HT-29 (cell line): ENCODE data around the gene DBX2. TPM values are rescaled to one million over a fixed set of nuclear protein-coding genes. Genes with fewer than 3 reads are reported as not detected.
"Not testable (repeated sequence)": the region's sequence is repeated elsewhere in the genome, so short reads cannot be mapped to it uniquely, and the experiment has no call there.

ENCODE experiments used
- DNase-seq: peaks from one replicate; pipeline ENCODE4 v3.0.0-alpha.2; 2015; ENCODE audit warnings: low spot score
- total RNA-seq: library from RNA; depleted of rRNA; stranded (reverse); fragments of >200 nt; shearing (Covaris generic); gene quantifications from 2 replicates; pipeline ENCODE4 v1.2.3, GENCODE V29; 2014; rRNA removed

Gene DBX2
- total RNA-seq, 1 experiment from 2014 or later, result not detected

DNA sequence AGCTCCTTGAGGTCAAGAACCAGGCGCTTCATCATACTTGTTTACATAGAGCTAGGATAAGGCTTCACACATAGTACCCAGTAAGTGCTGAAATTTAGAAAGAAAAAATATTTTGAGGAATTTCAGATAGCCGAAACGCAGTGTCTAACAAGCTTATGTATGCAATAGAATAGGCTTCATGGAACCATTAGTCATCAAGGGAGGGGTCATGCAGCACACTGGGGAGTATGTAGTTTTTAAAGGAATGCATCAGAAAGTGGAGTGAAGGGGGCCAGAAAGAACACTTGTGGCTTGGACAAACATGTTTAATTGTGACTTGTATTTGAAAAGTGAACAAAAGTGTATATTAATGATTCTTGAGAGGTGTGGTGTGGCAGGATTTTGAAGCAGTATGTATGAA, 38.1 kb downstream of the DBX2 start:
- DNase-seq, result no peak

DNA sequence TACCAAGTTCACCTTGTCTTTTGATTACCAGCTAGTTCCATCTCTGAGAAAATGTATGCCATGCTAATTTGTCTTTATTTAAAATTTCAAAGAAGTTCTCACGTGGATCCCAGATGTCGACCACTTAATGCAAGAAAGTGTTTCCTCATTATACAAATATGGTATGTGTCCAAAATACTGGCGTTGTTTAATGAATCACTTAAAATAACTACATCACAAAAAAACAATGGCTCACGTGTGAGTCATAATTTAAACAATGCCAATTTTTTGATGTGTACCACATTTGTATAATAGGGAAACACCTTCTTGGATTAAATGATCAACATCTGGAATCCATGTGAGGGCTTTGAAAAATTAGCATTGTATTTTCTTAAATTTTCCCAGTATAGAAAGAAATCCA, 40.8 kb downstream of the DBX2 start:
- no peak for DNase-seq

DNA sequence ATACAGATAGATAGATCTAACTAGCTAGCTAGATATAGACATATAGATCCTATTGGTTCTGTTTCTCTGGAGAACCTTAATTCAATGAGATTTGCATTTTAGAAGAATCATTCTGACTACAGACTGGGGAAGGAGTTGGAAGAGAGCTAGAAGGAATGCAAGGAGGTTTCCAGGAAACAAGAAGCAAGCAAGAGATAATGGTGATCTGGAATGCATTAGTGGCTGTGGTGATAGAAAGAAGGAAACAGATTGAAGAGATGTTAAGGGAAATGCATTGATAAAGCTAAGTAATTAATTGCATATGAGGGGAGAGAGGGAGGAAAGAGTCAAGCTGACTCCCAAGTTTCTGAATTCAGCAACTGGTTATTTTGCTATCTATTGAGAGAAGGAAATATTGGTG, 42.7 kb downstream of the DBX2 start:
- no peak for DNase-seq

DNA sequence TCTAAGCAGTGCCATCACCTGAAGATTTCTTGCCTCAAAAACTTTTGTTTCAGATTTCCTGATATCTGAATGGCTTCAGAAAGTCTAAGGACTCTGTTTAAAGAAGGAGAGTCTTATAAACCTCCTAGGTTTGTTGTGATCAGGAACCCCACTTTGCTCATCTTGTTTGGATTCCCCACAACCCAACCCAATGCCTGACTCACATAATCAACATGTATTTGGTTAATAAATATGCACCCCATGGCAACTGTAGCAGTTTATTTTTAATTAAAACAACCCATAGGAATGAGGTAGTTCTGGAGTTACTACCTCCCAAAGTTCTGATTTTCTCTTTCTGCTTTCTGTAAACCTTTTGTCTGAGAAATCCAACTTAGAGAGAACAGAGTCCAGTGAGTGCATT, 51.5 kb downstream of the DBX2 start:
- DNase-seq, result no peak

DNA sequence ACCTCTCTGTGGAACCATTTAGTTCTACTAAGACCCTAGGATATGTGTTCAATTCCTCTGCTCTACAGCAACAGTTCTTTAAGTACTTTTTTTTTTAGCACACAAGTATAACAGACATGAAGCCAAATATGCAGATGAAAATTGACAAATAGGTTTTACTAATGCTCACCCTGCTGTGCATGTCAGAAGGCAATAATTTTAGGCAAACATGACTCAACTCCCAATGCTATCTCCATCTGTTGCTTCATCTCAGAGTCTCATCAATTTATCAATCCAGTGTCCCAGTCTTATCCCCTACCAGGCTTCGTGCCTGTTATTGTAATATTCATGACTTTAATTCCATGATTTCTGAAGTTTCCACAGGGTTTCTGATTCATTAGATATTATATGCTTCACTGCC, 57.7 kb downstream of the DBX2 start:
- no peak for DNase-seq

DNA sequence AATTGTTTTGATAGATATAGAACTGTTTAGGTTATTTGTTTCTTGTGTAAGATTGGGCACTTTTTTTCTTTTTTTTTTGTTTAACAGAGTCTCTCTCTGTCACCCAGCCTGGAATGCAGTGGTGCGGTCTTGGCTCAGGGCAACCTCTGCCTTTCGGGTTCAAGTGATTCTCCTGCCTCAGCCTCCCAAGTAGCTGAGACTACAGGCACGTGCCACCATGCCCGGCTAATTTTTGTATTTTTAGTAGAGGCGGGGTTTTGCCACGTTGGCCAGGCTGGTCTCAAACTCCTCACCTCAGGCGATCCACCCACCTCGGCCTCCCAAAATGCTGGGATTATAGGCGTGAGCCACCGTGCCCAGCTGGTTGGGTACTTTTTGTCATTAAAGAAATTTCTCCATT, 66.0 kb downstream of the DBX2 start:
- DNase-seq, result not testable (repeated sequence)

DNA sequence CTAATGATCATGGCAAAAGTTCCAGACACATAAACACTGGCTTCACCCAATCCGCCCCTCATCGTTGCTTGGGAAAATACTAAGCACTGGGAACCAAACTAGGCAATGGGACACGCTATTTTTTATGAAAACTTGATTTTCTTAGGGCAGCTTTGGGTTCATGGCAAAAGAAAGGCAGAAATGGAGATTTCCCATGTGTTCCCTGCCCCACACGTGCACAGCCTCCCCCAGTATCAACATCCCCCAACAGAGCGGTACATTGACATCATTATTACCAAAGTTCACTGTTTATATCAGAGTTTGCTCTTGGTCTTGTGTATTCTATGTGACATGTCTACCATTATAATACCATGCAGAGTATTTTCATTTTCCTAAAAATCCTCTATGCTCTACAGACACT, 71.0 kb downstream of the DBX2 start:
- DNase-seq, result no peak

DNA sequence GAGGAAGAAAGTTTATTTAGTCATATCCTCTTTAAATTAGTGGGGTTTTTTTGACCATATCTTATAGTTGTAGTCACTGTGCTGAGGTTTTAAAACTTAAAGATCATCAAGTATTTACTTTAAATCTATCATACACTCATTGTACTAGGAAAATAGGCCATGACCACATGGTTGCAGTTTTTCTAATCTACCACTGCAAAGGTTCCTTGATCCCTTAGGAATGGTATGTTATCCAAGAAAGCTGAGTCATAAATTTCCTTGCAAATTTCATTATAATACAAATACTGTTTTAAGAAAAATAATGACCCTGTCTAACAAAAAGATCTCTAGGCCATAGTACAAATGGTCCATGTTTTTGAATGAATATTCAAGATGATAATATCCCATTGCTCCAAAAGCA, 74.7 kb downstream of the DBX2 start:
- no peak for DNase-seq

DNA sequence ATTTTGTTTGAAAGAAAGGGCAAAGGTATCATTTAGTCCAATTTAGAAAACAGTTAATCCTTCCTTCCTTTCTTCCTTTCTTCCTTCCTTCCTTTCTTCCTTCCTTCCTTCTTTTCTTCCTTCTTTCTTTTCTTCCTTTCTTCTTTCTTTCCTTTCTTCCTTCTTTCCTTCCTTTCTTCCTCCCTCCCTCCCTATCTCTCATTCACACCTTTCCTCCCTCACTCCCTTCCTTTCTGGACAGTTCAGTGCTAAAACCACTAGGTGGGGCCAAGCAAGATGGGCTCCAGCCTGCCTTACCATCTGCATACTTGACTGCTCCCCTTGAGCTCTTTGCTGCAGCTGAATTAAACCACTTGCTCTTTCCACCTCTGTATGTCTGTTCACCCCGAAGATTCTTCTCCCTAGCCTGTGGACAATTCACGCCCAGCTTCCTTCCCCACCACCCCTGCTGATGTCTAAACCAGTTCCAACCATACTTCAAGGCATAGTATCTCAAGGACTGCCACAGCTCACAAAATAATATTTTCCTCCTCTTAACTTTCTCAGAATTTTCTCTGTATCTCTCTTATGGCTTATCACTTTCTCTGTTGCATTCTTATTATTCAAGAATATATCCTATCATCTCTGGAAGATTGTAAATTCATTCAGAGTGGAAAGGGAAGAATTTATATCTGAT, 78.0 kb downstream of the DBX2 start:
- DNase-seq, result peak; percentile 53

DNA sequence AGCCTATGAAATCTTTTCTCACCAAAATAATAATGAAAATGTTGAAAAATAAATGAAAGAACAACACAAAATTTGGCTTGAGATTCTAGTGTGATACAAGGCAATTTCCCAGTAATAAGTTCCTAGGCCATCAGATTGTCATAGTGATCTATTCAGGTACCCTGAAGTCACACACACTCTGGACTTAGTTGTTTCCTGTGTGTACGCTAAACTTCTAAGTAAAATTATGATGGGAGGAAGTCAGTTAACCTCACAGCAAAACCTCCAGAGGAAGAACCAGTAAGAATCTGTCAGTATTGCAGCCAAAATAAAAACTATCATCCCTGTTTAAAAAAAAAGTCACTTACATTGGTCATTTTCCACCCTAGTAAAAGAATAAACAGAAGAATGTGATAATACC, 81.9 kb downstream of the DBX2 start:
- no peak for DNase-seq

Other genes with a start within 250 kb of the DBX2 start
- gene NELL2, start 174.8 kb downstream of the DBX2 start, total RNA-seq, result not detected in 2 replicates
- 28.3 and 30.5 TPM in 2 replicates for gene ANO6, start 165.0 kb upstream of the DBX2 start, total RNA-seq